ENCODE measurements around the gene GATA3. TPM values are rescaled to one million over a fixed set of nuclear protein-coding genes. Genes with fewer than 3 reads are reported as not detected.
A peak's percentile ranks its signal among the peaks of the same experiment; 100 is the strongest.

The GATA3 gene
- total RNA-seq, 2 donors from 2014 or later, result 10.4 to 19.9 TPM

- no peak for DNase-seq (ENCODE audit: low spot score)
- Histone ChIP-seq H3K4me3 (peak overlapping the region in 1 of 2 donors; percentile 59), H3K27me3 (replicated peaks; ENCODE audit: insufficient read depth) (peaks cover 16% of the 10 kb centered on the region), H3K9me3 (no peaks in the 10 kb centered on the region), H3K4me1 (replicated peaks) (peaks cover 3% of the 10 kb centered on the region), H3K36me3 (no peaks in the 10 kb centered on the region), H3K27ac (peak overlapping the region in 1 of 2 donors; percentile 75)
- WGBS, result 14% methylated on average over 17 of the region's 17 CpGs
- TF ChIP-seq POLR2A (IDR thresholded peaks at IDR 0.05) (no peak), CTCF (IDR thresholded peaks at IDR 0.05) (peak in 1 of 4 experiments; percentile 92), POLR2AphosphoS5 (IDR thresholded peaks at IDR 0.05) (no peak)
- intact Hi-C loops (cut with DNase I), result no loop called here
These were observed 1.5 kb upstream of the GATA3 start for GRCh38 chr10:8052956-8053445.

- TF ChIP-seq CTCF (IDR thresholded peaks at IDR 0.05), result peak in 3 of 4 experiments; percentile 78 to 95 (median 88)
- TF ChIP-seq POLR2A (IDR thresholded peaks at IDR 0.05), result peak; percentile 76
- TF ChIP-seq POLR2AphosphoS5 (IDR thresholded peaks at IDR 0.05), result peak; percentile 71
- H3K4me1 ChIP-seq (replicated peaks), result peaks cover 3% of the 10 kb centered on the region
- H3K4me3 ChIP-seq, result peak overlapping the region; percentile 47 to 59
- WGBS, result 2% methylated on average over 56 of the region's 60 CpGs
- peaks cover 16% of the 10 kb centered on the region for H3K27me3 ChIP-seq (replicated peaks; ENCODE audit: insufficient read depth)
- intact Hi-C loops (cut with DNase I), result no loop called here
- H3K27ac ChIP-seq, result peak overlapping the region; percentile 68 to 75
- no peaks in the 10 kb centered on the region for H3K9me3 ChIP-seq
- DNase-seq (ENCODE audit: low spot score), result peak; percentile 93
- no peaks in the 10 kb centered on the region for H3K36me3 ChIP-seq
These were observed 843 bp upstream of the GATA3 start for GRCh38 chr10:8053446-8054243.

GRCh38 chr10:8054244-8054493 lies 319 bp upstream of the GATA3 start:
- intact Hi-C loops (cut with DNase I), result no loop called here
- Histone ChIP-seq H3K36me3 (no peaks in the 10 kb centered on the region), H3K4me3 (peak overlapping the region; percentile 47 to 59), H3K27ac (peak overlapping the region; percentile 68 to 75), H3K9me3 (no peaks in the 10 kb centered on the region), H3K27me3 (replicated peaks; ENCODE audit: insufficient read depth) (peaks cover 16% of the 10 kb centered on the region), H3K4me1 (replicated peaks) (peaks cover 3% of the 10 kb centered on the region)
- WGBS, result under 1% methylated on average over 23 of the region's 25 CpGs
- TF ChIP-seq CTCF (IDR thresholded peaks at IDR 0.05) (no peak), POLR2AphosphoS5 (IDR thresholded peaks at IDR 0.05) (no peak)
- DNase-seq (ENCODE audit: low spot score), result peak; percentile 51

- H3K9me3 ChIP-seq, result no peaks in the 10 kb centered on the region
- TF ChIP-seq POLR2A (IDR thresholded peaks at IDR 0.05), result no peak
- TF ChIP-seq POLR2AphosphoS5 (IDR thresholded peaks at IDR 0.05), result no peak
- WGBS, result 16% methylated on average over 68 of the region's 85 CpGs
- H3K4me1 ChIP-seq (replicated peaks), result no peaks in the 10 kb centered on the region
- intact Hi-C loops (cut with DNase I), result no loop called here
- H3K36me3 ChIP-seq, result no peaks in the 10 kb centered on the region
- H3K27me3 ChIP-seq (replicated peaks; ENCODE audit: insufficient read depth), result peaks cover 16% of the 10 kb centered on the region
- peak overlapping the region; percentile 68 to 75 for H3K27ac ChIP-seq
- H3K4me3 ChIP-seq, result peak overlapping the region; percentile 47 to 59
- no peak for DNase-seq (ENCODE audit: low spot score)
These were observed 1.2 kb downstream of the GATA3 start for GRCh38 chr10:8055420-8056349.

GRCh38 chr10:8056378-8056777 lies 1.9 kb downstream of the GATA3 start:
- H3K9me3 ChIP-seq, result no peaks in the 10 kb centered on the region
- no peaks in the 10 kb centered on the region for H3K36me3 ChIP-seq
- no peaks in the 10 kb centered on the region for H3K4me1 ChIP-seq (replicated peaks)
- peak overlapping the region; percentile 47 to 59 for H3K4me3 ChIP-seq
- no peak for DNase-seq (ENCODE audit: low spot score)
- intact Hi-C loops (cut with DNase I), result no loop called here
- H3K27me3 ChIP-seq (replicated peaks; ENCODE audit: insufficient read depth), result peaks cover 11% of the 10 kb centered on the region
- TF ChIP-seq CTCF (IDR thresholded peaks at IDR 0.05) (no peak), POLR2AphosphoS5 (IDR thresholded peaks at IDR 0.05) (no peak), POLR2A (IDR thresholded peaks at IDR 0.05) (no peak)
- whole genome bisulfite sequencing, result 46% methylated on average over 6 of the region's 6 CpGs
- peak overlapping the region; percentile 68 to 75 for H3K27ac ChIP-seq

All from prostate gland (tissue), 2 donors.